H9 (cell line): ENCODE results near the gene GNAS. TPM values are rescaled to one million over a fixed set of nuclear protein-coding genes. Genes with fewer than 3 reads are reported as not detected.

Experiments used
- DNase-seq: peaks from one replicate; pipeline ENCODE4 v3.0.0-alpha.2; 2017
- H2AFZ ChIP-seq: one replicate; pipeline ENCODE4 v1.6.1; 2013; ENCODE audit warnings: mild to moderate bottlenecking, low read length, control low read depth, moderate library complexity
- H2AK5ac ChIP-seq: 2 replicates; pipeline ENCODE4 v1.6.1; 2013; ENCODE audit warnings: low read length, control low read depth, mixed read lengths; ENCODE audit not compliant: insufficient read length
- H2BK120ac ChIP-seq: one replicate; pipeline ENCODE4 v1.6.1; 2013; ENCODE audit warnings: low read depth, mild to moderate bottlenecking, low read length, control low read depth, inconsistent platforms; ENCODE audit not compliant: poor library complexity, severe bottlenecking
- H2BK12ac ChIP-seq: 2 replicates; pipeline ENCODE4 v1.6.1; 2013; ENCODE audit warnings: low read length, control low read depth, mixed read lengths, low read depth; ENCODE audit not compliant: insufficient read length
- H2BK15ac ChIP-seq: 2 replicates; pipeline ENCODE4 v1.6.1; 2013; ENCODE audit warnings: low read depth, low read length, control low read depth
- H2BK20ac ChIP-seq: one replicate; pipeline ENCODE4 v1.6.1; 2013; ENCODE audit warnings: low read depth, mild to moderate bottlenecking, low read length, control low read depth, inconsistent platforms; ENCODE audit not compliant: poor library complexity, severe bottlenecking
- H2BK5ac ChIP-seq: 2 replicates; pipeline ENCODE4 v1.6.1; 2013; ENCODE audit warnings: low read length, control low read depth, mixed read lengths; ENCODE audit not compliant: insufficient read length
- H3K14ac ChIP-seq: 2 replicates; pipeline ENCODE4 v1.6.1; 2013; ENCODE audit warnings: low read length, control low read depth; ENCODE audit not compliant: insufficient read depth
- H3K18ac ChIP-seq: 2 replicates; pipeline ENCODE4 v1.6.1; 2013; ENCODE audit warnings: low read depth, mild to moderate bottlenecking, mixed read lengths, low read length, control low read depth; ENCODE audit not compliant: insufficient read length
- H3K23ac ChIP-seq: 2 replicates; pipeline ENCODE4 v1.6.1; 2013; ENCODE audit warnings: low read length, control low read depth, mixed read lengths, low read depth; ENCODE audit not compliant: insufficient read length
- H3K23me2 ChIP-seq: 2 replicates; pipeline ENCODE4 v1.6.1; 2013; ENCODE audit warnings: low read depth, mild to moderate bottlenecking, mixed read lengths, low read length, control low read depth; ENCODE audit not compliant: insufficient read length, poor library complexity, severe bottlenecking
- H3K27ac ChIP-seq: 2 replicates; pipeline ENCODE4 v1.5.1; 2013; ENCODE audit warnings: low read length, control low read depth, mixed read lengths, low read depth; ENCODE audit not compliant: insufficient read length
- H3K27me3 ChIP-seq: 2 replicates; pipeline ENCODE4 v1.6.1; 2013; ENCODE audit warnings: low read length, control low read depth, inconsistent platforms; ENCODE audit not compliant: insufficient read depth
- H3K4ac ChIP-seq: 2 replicates; pipeline ENCODE4 v1.6.1; 2013; ENCODE audit warnings: low read depth, mild to moderate bottlenecking, control low read depth, inconsistent platforms, low read length, moderate library complexity
- H3K4me1 ChIP-seq: 2 replicates; pipeline ENCODE4 v1.6.1; 2013; ENCODE audit warnings: low read length, control low read depth, inconsistent platforms; ENCODE audit not compliant: insufficient read depth
- H3K4me2 ChIP-seq: 2 replicates; pipeline ENCODE4 v1.6.1; 2013; ENCODE audit warnings: low read length, control low read depth, mixed read lengths; ENCODE audit not compliant: insufficient read length, insufficient read depth
- H3K56ac ChIP-seq: 2 replicates; pipeline ENCODE4 v1.6.1; 2013; ENCODE audit warnings: low read depth, mild to moderate bottlenecking, mixed read lengths, low read length, control low read depth; ENCODE audit not compliant: insufficient read length
- H3K79me1 ChIP-seq: 2 replicates; pipeline ENCODE4 v1.6.1; 2013; ENCODE audit warnings: low read depth, mild to moderate bottlenecking, moderate library complexity, low read length, control low read depth, inconsistent platforms; ENCODE audit not compliant: insufficient read depth, poor library complexity, severe bottlenecking
- H3K79me2 ChIP-seq: 2 replicates; pipeline ENCODE4 v1.6.1; 2013; ENCODE audit warnings: low read length, control low read depth, inconsistent platforms; ENCODE audit not compliant: insufficient read depth
- H3K9ac ChIP-seq: 2 replicates; pipeline ENCODE4 v1.6.1; 2013; ENCODE audit warnings: low read length, control low read depth, mixed read lengths; ENCODE audit not compliant: insufficient read length; ENCODE audit errors: extremely low read depth
- H3K9me3 ChIP-seq: one replicate; pipeline ENCODE4 v1.6.1; 2013; ENCODE audit warnings: low read depth, low read length, inconsistent platforms; ENCODE audit not compliant: control insufficient read depth
- H3T11ph ChIP-seq: one replicate; pipeline ENCODE4 v1.6.1; 2013; ENCODE audit warnings: mild to moderate bottlenecking, low read length, control low read depth, inconsistent platforms
- H4K20me1 ChIP-seq: one replicate; pipeline ENCODE4 v1.6.1; 2013; ENCODE audit not compliant: control insufficient read depth, insufficient read length, insufficient read depth
- H4K5ac ChIP-seq: 2 replicates; pipeline ENCODE4 v1.6.1; 2013; ENCODE audit warnings: low read depth, mild to moderate bottlenecking, mixed read lengths, low read length, control low read depth; ENCODE audit not compliant: insufficient read length
- H4K8ac ChIP-seq: replicated peaks from 2 replicates; pipeline ENCODE4 v1.6.1; 2013; ENCODE audit warnings: low read length, control low read depth, mixed read lengths, low read depth; ENCODE audit not compliant: insufficient read length
- H4K91ac ChIP-seq: 2 replicates; pipeline ENCODE4 v1.6.1; 2013; ENCODE audit warnings: low read depth, mild to moderate bottlenecking, moderate library complexity, mixed read lengths, low read length, control low read depth; ENCODE audit not compliant: insufficient read length
- H3K27ac Mint-ChIP-seq, 3 experiments: 2 replicates in 2 of 3; 3 replicates in 1 of 3; pipeline ENCODE4 v1.8.0; 2020 to 2021; ENCODE audit warnings: mixed read lengths in 3 of 3, mild to moderate bottlenecking in 1 of 3, moderate library complexity in 1 of 3
- H3K27me3 Mint-ChIP-seq: 2 replicates; pipeline ENCODE4 v1.8.0; 2021; ENCODE audit warnings: low read depth, mild to moderate bottlenecking, moderate library complexity, mixed read lengths
- H3K36me3 Mint-ChIP-seq, 3 experiments: 2 replicates in 2 of 3; 3 replicates in 1 of 3; pipeline ENCODE4 v1.8.0; 2020 to 2021; ENCODE audit warnings: low read depth in 3 of 3, mixed read lengths in 3 of 3; ENCODE audit not compliant: insufficient read depth in 1 of 3
- H3K4me1 Mint-ChIP-seq, 2 experiments: 2 replicates each; pipeline ENCODE4 v1.8.0; 2020; ENCODE audit warnings: mixed read lengths in 2 of 2
- H3K4me3 Mint-ChIP-seq, 2 experiments: 2 replicates in 1 of 2; 3 replicates in 1 of 2; pipeline ENCODE4 v1.8.0; 2020 to 2021; ENCODE audit warnings: mild to moderate bottlenecking in 2 of 2, mixed read lengths in 2 of 2, moderate library complexity in 1 of 2
- H3K9me3 Mint-ChIP-seq, 2 experiments: 2 replicates in 1 of 2; 3 replicates in 1 of 2; pipeline ENCODE4 v1.8.0; 2020; ENCODE audit warnings: mild to moderate bottlenecking in 2 of 2, mixed read lengths in 2 of 2, moderate library complexity in 1 of 2
- CTCF ChIP-seq: fragments of 200-600 bp; sonication (generic); conservative IDR thresholded peaks from 3 replicates; pipeline ENCODE4 v1.8.0; 2021; ENCODE audit warnings: antibody characterized with exemption, mild to moderate bottlenecking
- WGBS: extraction: QIAGEN DNeasy Blood & Tissue Kit; methylation state at CpG from one replicate; pipeline ENCODE4 v1.1.7; 2013; ENCODE audit warnings: missing lambda C conversion rate, low lambda C conversion rate, mixed read lengths; ENCODE audit not compliant: insufficient read length; ENCODE audit errors: extremely low coverage; 5-methylcytosine and 5-hydroxymethylcytosine counted together
- total RNA-seq: library from RNA; stranded (reverse); gene quantifications from 2 replicates; pipeline ENCODE4 v1.2.1, GENCODE V29; 2021

Gene GNAS
- total RNA-seq, 1 experiment from 2014 or later, result 920 TPM

GRCh38 chr20:58891718-58892140 lies 39.2 kb downstream of the GNAS start:
- H3K79me1 ChIP-seq, result no peaks in the 10 kb centered on the region
- H4K5ac ChIP-seq, result no peak overlapping the region
- peaks cover 6% of the 10 kb centered on the region for H3K23me2 ChIP-seq
- no peak overlapping the region for H3K27ac ChIP-seq
- no peaks in the 10 kb centered on the region for H4K20me1 ChIP-seq
- H3K4me1 ChIP-seq, result peaks cover 8% of the 10 kb centered on the region
- H3K27ac Mint-ChIP-seq, result peak overlapping the region; percentile 97 to 98 (median 97)
- peaks cover 24% of the 10 kb centered on the region; the same call in 1 of the 2 replicates for H3K79me2 ChIP-seq
- H2BK5ac ChIP-seq, result no peak overlapping the region
- H3K36me3 Mint-ChIP-seq, result peaks cover 8 to 21% (median 16%) of the 10 kb centered on the region in 3 experiments
- H3K9ac ChIP-seq, result peak overlapping the region; percentile 74
- no peak for TF ChIP-seq CTCF
- H2BK15ac ChIP-seq, result no peak overlapping the region
- no peak overlapping the region for H4K91ac ChIP-seq
- H3K18ac ChIP-seq, result peak overlapping the region; percentile 83
- H3K14ac ChIP-seq, result peak overlapping the region; percentile 89; the same call in 1 of the 2 replicates
- H3K9me3 ChIP-seq, result no peaks in the 10 kb centered on the region
- peaks cover 2 to 3% of the 10 kb centered on the region in 2 experiments; a peak in 4 of 5 replicates for H3K9me3 Mint-ChIP-seq
- H3K27me3 Mint-ChIP-seq, result no peaks in the 10 kb centered on the region
- no peak overlapping the region for H3K23ac ChIP-seq
- H2BK12ac ChIP-seq, result no peak overlapping the region
- peak; percentile 47 for DNase-seq
- peaks cover 44 to 50% of the 10 kb centered on the region in 2 experiments for H3K4me1 Mint-ChIP-seq
- no peak overlapping the region for H4K8ac ChIP-seq
- H2AK5ac ChIP-seq, result no peak overlapping the region
- H3K4me2 ChIP-seq, result peak overlapping the region; percentile 54
- H3K56ac ChIP-seq, result no peak overlapping the region
- no peak overlapping the region for H2BK20ac ChIP-seq
- H2AFZ ChIP-seq, result no peak overlapping the region
- no CpG with 5 or more reads among the region's 55 CpGs for WGBS
- H3K4ac ChIP-seq, result no peak overlapping the region; the same call in 1 of the 2 replicates
- no peak overlapping the region for H2BK120ac ChIP-seq
- peak overlapping the region; percentile 95 to 96 for H3K4me3 Mint-ChIP-seq
- no peaks in the 10 kb centered on the region for H3K27me3 ChIP-seq
- no peak overlapping the region for H3T11ph ChIP-seq
